OCI-LY1 (cell line): ENCODE results near the gene EDA.

Experiments
- H2AFZ ChIP-seq: fragments of 200-600 bp; sonication (generic), shearing (Covaris generic); 2 replicates; pipeline ENCODE4 v1.6.0; 2014; ENCODE audit warnings: antibody characterized with exemption, mild to moderate bottlenecking, low read length
- H3F3A ChIP-seq: fragments of 200-600 bp; sonication (generic), shearing (Covaris generic); 2 replicates; pipeline ENCODE4 v1.6.0; 2014; ENCODE audit warnings: mild to moderate bottlenecking, antibody characterized with exemption, low read length, moderate library complexity; ENCODE audit not compliant: insufficient read depth
- H3K27ac ChIP-seq: fragments of 200-600 bp; sonication (generic); 2 replicates; pipeline ENCODE4 v1.5.1; 2014; ENCODE audit warnings: low read length, mixed run types, mild to moderate bottlenecking, low read depth; ENCODE audit not compliant: poor library complexity, severe bottlenecking
- H3K27me3 ChIP-seq: fragments of 200-600 bp; sonication (generic); 2 replicates; pipeline ENCODE4 v1.6.0; 2014; ENCODE audit warnings: antibody characterized with exemption, mild to moderate bottlenecking, low read length, moderate library complexity; ENCODE audit not compliant: insufficient read depth
- H3K36me3 ChIP-seq: fragments of 200-600 bp; sonication (generic); 2 replicates; pipeline ENCODE4 v1.6.1; 2014; ENCODE audit warnings: mild to moderate bottlenecking, antibody characterized with exemption, low read length, moderate library complexity, mixed read lengths; ENCODE audit not compliant: insufficient read depth
- H3K4me1 ChIP-seq: fragments of 200-600 bp; sonication (generic); 2 replicates; pipeline ENCODE4 v1.5.1; 2014; ENCODE audit warnings: mild to moderate bottlenecking, low read length, moderate library complexity; ENCODE audit not compliant: insufficient read depth, severe bottlenecking
- H3K4me2 ChIP-seq: fragments of 200-600 bp; sonication (generic), shearing (Covaris generic); 2 replicates; pipeline ENCODE4 v1.6.1; 2014; ENCODE audit warnings: low read length
- H3K4me3 ChIP-seq: fragments of 200-600 bp; sonication (generic); 2 replicates; pipeline ENCODE4 v1.5.1; 2014; ENCODE audit warnings: low read length, low read depth, mild to moderate bottlenecking, mixed read lengths; ENCODE audit not compliant: poor library complexity, severe bottlenecking
- H3K79me2 ChIP-seq: fragments of 200-600 bp; shearing (Covaris generic); 2 replicates; pipeline ENCODE4 v1.6.1; 2016; ENCODE audit warnings: mixed run types, low read length, mixed read lengths; ENCODE audit not compliant: insufficient read depth
- H3K9ac ChIP-seq: fragments of 200-600 bp; sonication (generic), shearing (Covaris generic); 2 replicates; pipeline ENCODE4 v1.6.1; 2014; ENCODE audit warnings: mild to moderate bottlenecking, low read length, mixed read lengths
- H3K9me2 ChIP-seq: fragments of 200-600 bp; sonication (generic), shearing (Covaris generic); 2 replicates; pipeline ENCODE4 v1.6.1; 2014; ENCODE audit warnings: low read depth, mild to moderate bottlenecking, low read length, mixed read lengths
- H3K9me3 ChIP-seq: fragments of 200-600 bp; shearing (Covaris generic); 2 replicates; pipeline ENCODE4 v1.6.1; 2014; ENCODE audit warnings: low read length, mixed read lengths
- H4K20me1 ChIP-seq: fragments of 200-600 bp; sonication (generic), shearing (Covaris generic); 2 replicates; pipeline ENCODE4 v1.6.0; 2016; ENCODE audit warnings: mild to moderate bottlenecking, low read length; ENCODE audit not compliant: insufficient read depth
- EZH2 ChIP-seq: fragments of 200-600 bp; sonication (generic), shearing (Covaris generic); IDR thresholded peaks from 2 replicates; pipeline ENCODE4 v1.8.0; 2017; ENCODE audit warnings: borderline replicate concordance, mixed run types, mild to moderate bottlenecking, antibody characterized with exemption, low read length, moderate library complexity, mixed read lengths
- TF ChIP-seq, protein P1 (sequence below): fragments of 200-600 bp; sonication (generic), shearing (Covaris generic); IDR thresholded peaks from 2 replicates; pipeline ENCODE4 v1.5.1; 2017; ENCODE audit warnings: mild to moderate bottlenecking, antibody characterized with exemption, low read length, moderate library complexity, mixed read lengths

The EDA gene

DNA sequence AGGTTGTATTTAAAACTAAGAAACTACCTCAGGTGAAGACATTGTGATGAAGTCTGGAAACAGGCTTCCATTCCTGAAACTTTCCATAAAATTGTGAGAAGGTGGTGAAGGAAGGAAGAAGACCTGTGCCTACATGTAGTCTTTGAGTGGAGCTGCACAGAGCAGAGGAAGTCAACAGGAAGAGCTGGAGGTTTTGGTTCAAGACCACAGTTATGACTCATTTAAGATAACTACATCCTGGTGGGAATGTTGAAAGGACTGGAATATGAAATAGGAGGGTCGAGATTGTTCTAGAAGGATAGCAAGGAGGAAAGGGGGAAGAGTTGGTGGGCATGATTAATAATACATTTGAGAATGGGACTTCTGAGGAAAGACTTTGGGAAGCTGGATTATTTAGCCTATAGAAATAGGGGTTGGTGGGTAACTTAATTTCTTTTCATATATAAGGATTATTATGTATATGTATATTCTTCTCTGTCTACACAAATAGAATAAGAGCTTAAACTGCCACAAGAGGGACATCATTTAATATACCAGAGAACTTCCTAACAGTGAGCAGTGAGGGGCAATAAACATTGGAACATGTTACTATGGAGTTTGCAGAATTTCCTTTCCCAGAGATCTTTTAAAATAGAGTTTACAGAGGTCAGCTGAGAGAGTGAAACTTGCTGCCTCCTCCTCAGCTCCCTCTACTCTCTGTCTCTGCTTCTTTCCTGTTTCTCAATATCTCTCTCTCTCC is 410.4 kb downstream of the EDA start:
- no peak overlapping the region for H3K4me3 ChIP-seq
- no peaks in the 10 kb centered on the region for H4K20me1 ChIP-seq
- H2AFZ ChIP-seq, result no peak overlapping the region
- H3K79me2 ChIP-seq, result no peaks in the 10 kb centered on the region
- no peak overlapping the region for H3K27ac ChIP-seq
- H3F3A ChIP-seq, result no peaks in the 10 kb centered on the region
- TF ChIP-seq, protein P1, sequence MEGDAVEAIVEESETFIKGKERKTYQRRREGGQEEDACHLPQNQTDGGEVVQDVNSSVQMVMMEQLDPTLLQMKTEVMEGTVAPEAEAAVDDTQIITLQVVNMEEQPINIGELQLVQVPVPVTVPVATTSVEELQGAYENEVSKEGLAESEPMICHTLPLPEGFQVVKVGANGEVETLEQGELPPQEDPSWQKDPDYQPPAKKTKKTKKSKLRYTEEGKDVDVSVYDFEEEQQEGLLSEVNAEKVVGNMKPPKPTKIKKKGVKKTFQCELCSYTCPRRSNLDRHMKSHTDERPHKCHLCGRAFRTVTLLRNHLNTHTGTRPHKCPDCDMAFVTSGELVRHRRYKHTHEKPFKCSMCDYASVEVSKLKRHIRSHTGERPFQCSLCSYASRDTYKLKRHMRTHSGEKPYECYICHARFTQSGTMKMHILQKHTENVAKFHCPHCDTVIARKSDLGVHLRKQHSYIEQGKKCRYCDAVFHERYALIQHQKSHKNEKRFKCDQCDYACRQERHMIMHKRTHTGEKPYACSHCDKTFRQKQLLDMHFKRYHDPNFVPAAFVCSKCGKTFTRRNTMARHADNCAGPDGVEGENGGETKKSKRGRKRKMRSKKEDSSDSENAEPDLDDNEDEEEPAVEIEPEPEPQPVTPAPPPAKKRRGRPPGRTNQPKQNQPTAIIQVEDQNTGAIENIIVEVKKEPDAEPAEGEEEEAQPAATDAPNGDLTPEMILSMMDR, result no peak
- no peak for TF ChIP-seq EZH2
- H3K9me3 ChIP-seq, result no peaks in the 10 kb centered on the region
- H3K9ac ChIP-seq, result no peak overlapping the region
- no peaks in the 10 kb centered on the region for H3K36me3 ChIP-seq
- H3K4me2 ChIP-seq, result no peak overlapping the region
- no peaks in the 10 kb centered on the region for H3K4me1 ChIP-seq
- H3K9me2 ChIP-seq, result no peaks in the 10 kb centered on the region
- H3K27me3 ChIP-seq, result no peaks in the 10 kb centered on the region

DNA sequence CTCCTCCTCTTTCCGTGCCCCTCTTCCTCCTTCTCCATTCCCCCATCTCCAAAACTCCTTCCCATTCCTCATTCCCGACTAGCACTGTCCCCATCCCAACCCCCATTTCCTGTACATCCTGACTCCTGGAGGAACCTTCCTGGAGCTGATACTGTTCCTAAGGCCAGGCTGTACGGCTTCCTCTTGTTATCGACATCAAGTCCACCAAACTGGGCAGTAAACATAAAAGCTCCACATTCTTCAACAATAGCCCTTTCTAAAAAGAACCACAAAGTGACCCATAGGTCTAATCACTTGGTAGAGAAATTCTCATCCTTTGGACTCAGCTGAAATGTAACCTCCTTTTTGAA is 410.9 kb downstream of the EDA start:
- H3K4me2 ChIP-seq, result no peak overlapping the region
- TF ChIP-seq EZH2, result no peak
- TF ChIP-seq, protein P1, result no peak
- H3K36me3 ChIP-seq, result no peaks in the 10 kb centered on the region
- H3K4me3 ChIP-seq, result no peak overlapping the region
- no peaks in the 10 kb centered on the region for H4K20me1 ChIP-seq
- H3K27ac ChIP-seq, result no peak overlapping the region
- H3F3A ChIP-seq, result no peaks in the 10 kb centered on the region
- no peaks in the 10 kb centered on the region for H3K27me3 ChIP-seq
- no peak overlapping the region for H3K9ac ChIP-seq
- no peak overlapping the region for H2AFZ ChIP-seq
- H3K4me1 ChIP-seq, result no peaks in the 10 kb centered on the region
- no peaks in the 10 kb centered on the region for H3K79me2 ChIP-seq
- no peaks in the 10 kb centered on the region for H3K9me2 ChIP-seq
- H3K9me3 ChIP-seq, result no peaks in the 10 kb centered on the region

DNA sequence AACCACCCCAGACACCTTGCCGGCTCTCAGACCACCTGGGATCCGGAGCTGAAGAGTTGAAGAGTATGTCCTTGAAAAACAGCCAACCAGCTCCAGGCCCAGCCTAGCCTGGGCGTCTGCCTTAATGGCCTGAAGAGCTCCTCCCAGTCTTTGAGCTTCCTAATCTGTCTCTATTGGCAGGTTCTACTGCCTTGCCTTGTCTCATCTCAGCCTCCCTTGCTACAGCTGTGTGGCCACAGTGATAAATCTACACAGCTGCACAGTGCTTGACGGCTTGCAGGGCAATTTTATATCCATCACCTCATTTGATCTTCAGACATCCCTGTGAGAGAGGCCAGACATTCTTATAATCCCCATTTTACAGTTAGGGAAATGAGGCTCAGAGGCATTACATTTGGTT is 413.9 kb downstream of the EDA start:
- Histone ChIP-seq H3K27ac (no peak overlapping the region), H3K4me3 (no peak overlapping the region), H3K27me3 (no peaks in the 10 kb centered on the region), H4K20me1 (no peaks in the 10 kb centered on the region), H3F3A (no peaks in the 10 kb centered on the region), H3K79me2 (no peaks in the 10 kb centered on the region), H3K9me3 (no peaks in the 10 kb centered on the region), H3K9me2 (no peaks in the 10 kb centered on the region), H3K4me2 (no peak overlapping the region), H2AFZ (no peak overlapping the region), H3K36me3 (no peaks in the 10 kb centered on the region), H3K9ac (no peak overlapping the region), H3K4me1 (no peaks in the 10 kb centered on the region)
- TF ChIP-seq EZH2, result no peak
- TF ChIP-seq, protein P1, result no peak
